IPS-18a (cell line): ENCODE measurements around the gene GPR158.
"Not testable (repeated sequence)": the region's sequence is repeated elsewhere in the genome, so short reads cannot be mapped to it uniquely, and the experiment has no call there.

Experiments used
- H3K27ac ChIP-seq: one replicate; pipeline ENCODE4 v1.5.1; 2013; ENCODE audit warnings: low read length
- H3K27me3 ChIP-seq: one replicate; pipeline ENCODE4 v1.6.1; 2013; ENCODE audit warnings: mild to moderate bottlenecking, low read length; ENCODE audit not compliant: control insufficient read depth, insufficient read depth
- H3K36me3 ChIP-seq: one replicate; pipeline ENCODE4 v1.6.1; 2013; ENCODE audit warnings: low read depth, low read length; ENCODE audit not compliant: control insufficient read depth
- H3K4me1 ChIP-seq: one replicate; pipeline ENCODE4 v1.6.1; 2013; ENCODE audit warnings: low read depth, low read length; ENCODE audit not compliant: control insufficient read depth
- H3K4me3 ChIP-seq: one replicate; pipeline ENCODE4 v1.5.1; 2013; ENCODE audit warnings: low read length
- H3K9ac ChIP-seq: one replicate; pipeline ENCODE4 v1.6.1; 2013; ENCODE audit warnings: mild to moderate bottlenecking, low read length, moderate library complexity
- H3K9me3 ChIP-seq: one replicate; pipeline ENCODE4 v1.6.1; 2013; ENCODE audit warnings: low read depth, low read length; ENCODE audit not compliant: control insufficient read depth

The GPR158 gene

GRCh38 chr10:25317596-25318211 is 142.9 kb downstream of the GPR158 start:
- not testable (repeated sequence) for H3K4me1 ChIP-seq, H3K27ac ChIP-seq, H3K9ac ChIP-seq, H3K4me3 ChIP-seq, H3K9me3 ChIP-seq, H3K27me3 ChIP-seq, H3K36me3 ChIP-seq

DNA sequence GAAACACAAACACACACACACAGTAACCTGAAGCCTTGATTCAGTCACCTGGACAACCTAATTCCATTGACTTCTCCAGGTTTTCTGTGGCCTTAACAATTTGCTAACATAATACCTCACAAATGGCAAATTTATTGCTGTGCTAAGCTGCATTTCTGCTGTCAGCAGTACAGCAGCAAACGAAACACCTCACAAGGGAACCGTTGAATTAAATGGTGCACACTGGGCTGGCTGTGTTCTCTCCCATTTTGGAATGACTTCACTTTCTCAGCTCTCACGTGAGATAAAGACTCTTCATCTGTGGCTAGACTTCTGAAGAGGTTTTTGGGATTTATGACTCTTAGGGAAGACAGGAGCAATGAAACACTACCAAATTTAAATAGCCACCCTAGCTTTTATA is 152.5 kb downstream of the GPR158 start:
- H3K4me1 ChIP-seq: peaks cover 3% of the 10 kb centered on the region
- no peak overlapping the region for H3K9ac ChIP-seq
- H3K27me3 ChIP-seq: no peaks in the 10 kb centered on the region
- H3K36me3 ChIP-seq: no peaks in the 10 kb centered on the region
- H3K9me3 ChIP-seq: no peaks in the 10 kb centered on the region
- no peak overlapping the region for H3K27ac ChIP-seq
- H3K4me3 ChIP-seq: no peak overlapping the region

DNA sequence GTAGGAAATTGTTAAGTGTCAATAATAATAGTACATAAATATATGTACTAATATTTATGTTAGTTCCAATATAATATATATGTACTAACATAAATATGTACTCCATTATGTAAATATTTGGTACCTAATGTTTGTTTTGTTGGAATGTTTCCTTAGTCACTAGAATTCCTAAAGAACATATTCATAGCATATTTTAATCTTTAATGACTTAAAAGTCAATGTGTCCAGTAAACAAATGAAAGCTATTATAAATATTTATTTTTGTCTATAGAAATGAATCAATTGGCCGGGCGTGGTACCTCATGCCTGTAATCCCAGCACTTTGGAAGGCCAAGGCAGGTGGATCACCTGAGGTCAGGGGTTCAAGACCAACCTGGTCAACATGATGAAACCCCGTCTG is 153.6 kb downstream of the GPR158 start:
- no peaks in the 10 kb centered on the region for H3K36me3 ChIP-seq
- H3K4me3 ChIP-seq: no peak overlapping the region
- no peak overlapping the region for H3K9ac ChIP-seq
- no peaks in the 10 kb centered on the region for H3K27me3 ChIP-seq
- no peak overlapping the region for H3K27ac ChIP-seq
- no peaks in the 10 kb centered on the region for H3K9me3 ChIP-seq
- peaks cover 3% of the 10 kb centered on the region for H3K4me1 ChIP-seq

DNA sequence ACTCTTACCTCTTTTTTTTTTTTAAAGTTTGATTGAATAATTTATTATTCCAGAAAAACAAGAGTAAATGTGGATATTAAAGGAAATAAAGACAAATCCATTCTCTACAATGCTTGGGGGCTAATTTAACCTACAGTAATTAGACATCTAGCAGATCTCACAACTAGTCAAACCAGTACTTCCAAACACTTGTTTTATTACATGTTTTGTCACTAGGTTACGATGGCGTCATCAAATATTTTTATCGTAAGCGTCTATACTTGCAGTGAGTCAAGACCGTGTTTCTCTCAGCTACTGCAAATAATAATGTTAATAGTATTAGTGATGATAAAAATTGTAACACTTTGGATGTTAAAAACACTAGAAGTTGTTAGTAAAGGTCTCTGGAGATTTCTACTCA is 154.8 kb downstream of the GPR158 start:
- H3K27me3 ChIP-seq, H3K27ac ChIP-seq, H3K9ac ChIP-seq: not testable (repeated sequence)

GRCh38 chr10:25334445-25334844 is 159.6 kb downstream of the GPR158 start:
- H3K4me3 ChIP-seq: no peak overlapping the region
- H3K9me3 ChIP-seq: no peaks in the 10 kb centered on the region
- no peaks in the 10 kb centered on the region for H3K36me3 ChIP-seq
- peaks cover 3% of the 10 kb centered on the region for H3K4me1 ChIP-seq
- H3K9ac ChIP-seq: no peak overlapping the region
- H3K27me3 ChIP-seq: no peaks in the 10 kb centered on the region
- H3K27ac ChIP-seq: no peak overlapping the region

More for the DNA sequence above, 154.8 kb downstream of the GPR158 start:
- H3K36me3 ChIP-seq, H3K9me3 ChIP-seq, H3K4me3 ChIP-seq, H3K4me1 ChIP-seq: not testable (repeated sequence)

DNA sequence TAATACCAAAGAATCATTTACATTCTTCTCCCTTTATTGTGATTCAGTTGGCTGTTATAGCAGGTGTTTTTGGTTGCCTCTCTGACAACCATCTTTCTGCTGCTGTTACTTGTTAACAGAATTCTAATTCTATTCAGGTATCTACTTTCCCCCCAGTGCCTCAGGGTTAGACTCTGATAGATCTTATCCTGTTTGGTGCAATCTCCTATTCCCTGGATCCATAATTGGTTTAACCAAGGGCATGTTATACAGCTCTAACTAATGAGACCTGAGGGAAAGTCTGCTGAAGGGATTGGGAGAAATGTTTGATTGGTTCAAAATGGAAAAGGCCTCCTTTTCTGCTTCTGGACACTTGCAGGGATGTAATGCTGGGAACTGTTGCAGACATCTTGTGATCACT is 161.5 kb downstream of the GPR158 start:
- Histone ChIP-seq H3K9ac (no peak overlapping the region), H3K4me1 (no peaks in the 10 kb centered on the region), H3K27me3 (no peaks in the 10 kb centered on the region), H3K9me3 (no peaks in the 10 kb centered on the region), H3K36me3 (no peaks in the 10 kb centered on the region), H3K27ac (no peak overlapping the region), H3K4me3 (no peak overlapping the region)

- H3K9me3 ChIP-seq: no peaks in the 10 kb centered on the region
- no peak overlapping the region for H3K27ac ChIP-seq
- H3K9ac ChIP-seq: no peak overlapping the region
- H3K4me3 ChIP-seq: no peak overlapping the region
- H3K4me1 ChIP-seq: no peaks in the 10 kb centered on the region
- H3K27me3 ChIP-seq: no peaks in the 10 kb centered on the region
- H3K36me3 ChIP-seq: no peaks in the 10 kb centered on the region
Observed at GRCh38 chr10:25338271-25338670, 163.5 kb downstream of the GPR158 start.

GRCh38 chr10:25339966-25340365 is 165.2 kb downstream of the GPR158 start:
- Histone ChIP-seq H3K27me3 (no peaks in the 10 kb centered on the region), H3K4me3 (no peak overlapping the region), H3K4me1 (no peaks in the 10 kb centered on the region), H3K27ac (no peak overlapping the region), H3K9ac (no peak overlapping the region), H3K9me3 (no peaks in the 10 kb centered on the region), H3K36me3 (no peaks in the 10 kb centered on the region)

- Histone ChIP-seq H3K27ac (no peak overlapping the region), H3K9ac (no peak overlapping the region), H3K36me3 (no peaks in the 10 kb centered on the region), H3K9me3 (no peaks in the 10 kb centered on the region), H3K4me3 (no peak overlapping the region), H3K4me1 (no peaks in the 10 kb centered on the region), H3K27me3 (no peaks in the 10 kb centered on the region)
Observed at GRCh38 chr10:25349520-25349919, 174.7 kb downstream of the GPR158 start.

DNA sequence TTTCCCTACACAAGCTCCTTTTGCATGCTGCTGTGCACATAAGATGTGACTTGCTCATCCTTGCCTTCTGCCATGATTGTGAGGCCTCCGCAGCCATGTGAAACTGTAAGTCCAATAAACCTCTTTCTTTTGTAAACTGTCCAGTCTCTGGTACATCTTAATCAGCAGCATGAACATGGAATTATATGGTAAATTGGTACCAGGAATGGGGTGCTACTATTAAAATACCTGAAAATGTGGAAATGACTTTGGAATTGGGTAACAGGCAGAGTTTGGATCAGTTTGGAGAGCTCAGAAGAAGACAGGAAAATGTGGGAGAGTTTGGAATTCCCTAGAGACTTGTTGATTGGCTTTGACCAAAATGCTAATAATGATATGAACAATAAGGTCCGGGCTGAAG is 181.8 kb downstream of the GPR158 start:
- no peaks in the 10 kb centered on the region for H3K4me1 ChIP-seq
- H3K9me3 ChIP-seq: peaks cover 12% of the 10 kb centered on the region
- H3K4me3 ChIP-seq: no peak overlapping the region
- H3K27ac ChIP-seq: no peak overlapping the region
- no peaks in the 10 kb centered on the region for H3K27me3 ChIP-seq
- H3K36me3 ChIP-seq: no peaks in the 10 kb centered on the region
- no peak overlapping the region for H3K9ac ChIP-seq

DNA sequence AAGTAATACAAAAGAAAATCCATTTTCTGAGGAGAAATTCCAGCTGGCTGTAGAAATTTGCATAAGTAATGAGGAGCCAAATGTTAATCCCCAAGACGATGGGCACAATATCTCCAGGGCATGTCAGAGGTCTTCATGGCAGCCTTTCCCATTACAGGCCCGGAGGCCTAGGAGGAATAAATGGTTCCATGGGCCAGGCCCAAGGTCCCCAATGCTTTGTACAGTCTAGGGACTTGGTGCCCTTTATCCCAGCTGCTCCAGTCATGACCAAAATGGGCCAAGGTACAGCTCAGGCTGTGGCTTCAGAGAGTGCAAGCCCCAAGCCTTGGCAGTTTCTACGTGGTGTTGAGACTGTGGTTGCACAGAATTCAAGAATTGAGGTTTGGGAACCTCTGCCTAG is 182.5 kb downstream of the GPR158 start:
- Histone ChIP-seq H3K9ac (no peak overlapping the region), H3K27me3 (no peaks in the 10 kb centered on the region), H3K27ac (no peak overlapping the region), H3K4me1 (no peaks in the 10 kb centered on the region), H3K36me3 (no peaks in the 10 kb centered on the region), H3K9me3 (peaks cover 12% of the 10 kb centered on the region), H3K4me3 (no peak overlapping the region)

GRCh38 chr10:25382029-25382810 is 207.4 kb downstream of the GPR158 start:
- Histone ChIP-seq H3K27ac (no peak overlapping the region), H3K4me1 (peaks cover 12% of the 10 kb centered on the region), H3K36me3 (no peaks in the 10 kb centered on the region), H3K4me3 (no peak overlapping the region), H3K9me3 (no peaks in the 10 kb centered on the region), H3K9ac (no peak overlapping the region), H3K27me3 (no peaks in the 10 kb centered on the region)
